ENCODE data around the gene MX1. TPM values are rescaled to one million over a fixed set of nuclear protein-coding genes. Genes with fewer than 3 reads are reported as not detected.

Gene MX1
- total and polyA plus RNA-seq, 12 donors = 14.0 to 44.4 (median 26.4) TPM

- 26 to 34% (median 29%) methylated on average over 6 of the region's 6 CpGs for WGBS, 4 donors
- Histone ChIP-seq H3K9me3 (replicated peaks in 1 of 3) (no peaks in the 10 kb centered on the region), H3K27me3 (no peaks in the 10 kb centered on the region), H3K27ac (no peak overlapping the region), H3K4me3 (no peak overlapping the region), H3K36me3 (replicated peaks in 1 of 2) (no peaks in the 10 kb centered on the region), H3K4me1 (replicated peaks in 1 of 2) (no peaks in the 10 kb centered on the region)
- no peak for DNase-seq
- TF ChIP-seq POLR2A (IDR thresholded peaks at IDR 0.05) (no peak), CTCF (IDR thresholded peaks at IDR 0.05) (no peak)
- intact Hi-C loops (cut with DNase I) = no loop called here
Measured at GRCh38 chr21:41482301-41482700, 56.3 kb downstream of the MX1 start.

GRCh38 chr21:41482980-41483379 lies 56.9 kb downstream of the MX1 start:
- intact Hi-C loops (cut with DNase I) = no loop called here
- Histone ChIP-seq H3K27me3 (no peaks in the 10 kb centered on the region), H3K27ac (no peak overlapping the region), H3K4me3 (no peak overlapping the region), H3K4me1 (replicated peaks in 1 of 2) (no peaks in the 10 kb centered on the region), H3K9me3 (replicated peaks in 1 of 3) (no peaks in the 10 kb centered on the region), H3K36me3 (replicated peaks in 1 of 2) (no peaks in the 10 kb centered on the region)
- TF ChIP-seq CTCF (IDR thresholded peaks at IDR 0.05) (no peak), POLR2A (IDR thresholded peaks at IDR 0.05) (no peak)
- DNase-seq = no peak
- WGBS, 4 donors = 84 to 91% (median 87%) methylated on average over 6 of the region's 6 CpGs

GRCh38 chr21:41483415-41483814 lies 57.4 kb downstream of the MX1 start:
- Histone ChIP-seq H3K4me1 (replicated peaks in 1 of 2) (no peaks in the 10 kb centered on the region), H3K36me3 (replicated peaks in 1 of 2) (no peaks in the 10 kb centered on the region), H3K4me3 (no peak overlapping the region), H3K9me3 (replicated peaks in 1 of 3) (no peaks in the 10 kb centered on the region), H3K27me3 (no peaks in the 10 kb centered on the region), H3K27ac (no peak overlapping the region)
- no peak for DNase-seq
- TF ChIP-seq CTCF (IDR thresholded peaks at IDR 0.05) (no peak), POLR2A (IDR thresholded peaks at IDR 0.05) (no peak)
- WGBS, 4 donors = 67 to 82% (median 74%) methylated on average over 9 to 12 of the region's 12 CpGs
- intact Hi-C loops (cut with DNase I) = no loop called here

- no peak overlapping the region for H3K4me3 ChIP-seq
- TF ChIP-seq CTCF (IDR thresholded peaks at IDR 0.05) = no peak
- no peak for TF ChIP-seq POLR2A (IDR thresholded peaks at IDR 0.05)
- intact Hi-C loops (cut with DNase I) = no loop called here
- 79 to 88% (median 88%) methylated on average over 4 of the region's 4 CpGs for WGBS, 4 donors
- no peaks in the 10 kb centered on the region for H3K4me1 ChIP-seq (replicated peaks in 1 of 2)
- no peaks in the 10 kb centered on the region for H3K27me3 ChIP-seq
- no peaks in the 10 kb centered on the region for H3K36me3 ChIP-seq (replicated peaks in 1 of 2)
- H3K9me3 ChIP-seq (replicated peaks in 1 of 3) = no peaks in the 10 kb centered on the region
- H3K27ac ChIP-seq = no peak overlapping the region
- DNase-seq = no peak
Measured at GRCh38 chr21:41483973-41484372, 57.9 kb downstream of the MX1 start.

All from adrenal gland (tissue), 12 donors.